ENCODE measurements around the gene TLE4.
"Not testable (repeated sequence)": the region's sequence is repeated elsewhere in the genome, so short reads cannot be mapped to it uniquely, and the experiment has no call there.

The TLE4 gene

GRCh38 chr9:79745752-79746336, 174.1 kb downstream of the TLE4 start:
- no peak for DNase-seq

- DNase-seq = not testable (repeated sequence)
Measured at GRCh38 chr9:79751895-79752466, 180.2 kb downstream of the TLE4 start.

- DNase-seq = no peak
Measured at GRCh38 chr9:79756414-79756813, 184.6 kb downstream of the TLE4 start.

DNA sequence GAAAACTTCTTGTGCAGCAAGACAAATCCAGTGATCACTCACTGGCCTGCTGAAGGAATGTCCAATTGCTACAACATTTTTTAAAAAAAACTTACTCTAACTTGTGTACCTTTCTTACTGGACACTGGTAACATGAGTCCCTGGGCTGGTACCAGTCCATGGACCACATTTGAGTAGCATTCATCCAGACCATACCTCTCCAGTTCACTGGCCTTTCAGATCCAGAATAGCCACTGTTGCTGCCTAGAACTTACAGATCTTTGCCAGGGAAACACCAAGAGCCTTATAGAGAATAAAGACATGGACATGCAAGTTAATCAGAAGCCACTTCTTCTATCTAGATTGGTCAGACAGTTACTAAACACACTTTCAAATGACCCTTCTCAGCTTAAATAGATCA, 185.3 kb downstream of the TLE4 start:
- no peak for DNase-seq

- DNase-seq = no peak
Measured at GRCh38 chr9:79757881-79758669, 186.3 kb downstream of the TLE4 start.

DNA sequence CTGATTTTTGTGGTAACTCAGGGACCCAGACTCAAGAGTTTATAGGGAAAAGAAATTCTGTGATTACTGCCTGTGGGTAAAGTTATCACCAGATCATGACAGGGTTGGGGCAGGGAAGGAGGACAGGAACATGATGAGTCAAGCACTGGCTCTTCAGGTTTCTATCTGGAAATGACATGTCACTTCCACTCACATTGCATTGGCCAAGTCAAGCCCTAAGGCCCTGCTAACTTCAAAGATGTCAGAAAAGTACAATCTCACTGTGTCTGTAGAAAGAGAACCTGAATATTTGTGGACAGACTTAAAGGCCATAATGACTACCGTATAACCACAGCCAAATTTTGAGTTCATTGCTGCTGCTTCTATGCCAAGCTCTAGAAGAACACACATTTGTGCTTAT, 187.7 kb downstream of the TLE4 start:
- DNase-seq = no peak

- no peak for DNase-seq
Measured at GRCh38 chr9:79762070-79762469, 190.3 kb downstream of the TLE4 start.

DNA sequence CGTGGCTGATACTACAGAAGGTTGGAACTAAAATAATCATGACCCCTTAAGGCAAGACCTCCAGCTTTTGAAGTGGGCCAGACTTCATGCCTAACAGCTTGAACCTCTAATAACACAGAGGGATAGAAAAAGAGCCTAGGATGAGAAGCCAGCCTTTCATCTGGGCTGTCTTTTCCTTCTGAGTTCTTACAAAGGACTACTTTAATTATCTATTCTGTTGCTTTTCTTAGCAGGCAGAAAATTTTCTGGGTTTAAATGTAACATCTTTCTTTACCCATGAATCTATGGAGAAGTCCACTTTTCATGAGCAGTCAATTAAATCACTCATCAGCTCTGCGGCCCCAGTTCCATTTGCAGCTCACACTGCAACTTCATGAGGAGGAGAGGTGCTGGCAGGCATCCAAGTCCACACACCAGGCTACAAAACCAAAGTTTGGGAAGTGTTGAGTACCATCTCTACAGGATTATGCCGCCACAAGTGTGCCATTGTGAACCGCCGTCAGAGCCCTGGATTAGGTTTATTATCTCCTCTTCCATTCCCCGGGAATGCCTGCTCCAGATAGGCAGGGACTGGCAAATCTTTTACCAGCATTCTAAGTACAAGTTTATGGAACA, 192.0 kb downstream of the TLE4 start:
- no peak for DNase-seq

DNA sequence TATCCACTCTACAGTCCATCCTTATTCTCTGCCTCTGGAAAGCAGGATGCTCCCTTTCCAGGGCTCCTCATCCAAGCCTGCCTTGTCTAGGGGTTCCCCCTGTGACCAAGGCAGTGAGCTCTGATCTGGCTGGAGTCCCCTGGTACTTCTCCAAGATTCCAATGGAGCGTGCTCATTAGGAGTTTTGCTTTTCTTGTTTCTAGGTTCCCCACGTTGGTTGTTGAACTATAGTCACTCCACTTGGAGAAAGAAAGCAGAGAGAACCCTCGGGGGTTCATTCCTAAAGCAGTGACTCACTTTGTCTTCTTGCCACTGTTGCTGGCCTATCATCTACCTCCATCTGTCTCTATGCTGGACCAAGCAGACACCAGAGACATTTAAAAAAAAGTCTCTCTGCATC, 192.6 kb downstream of the TLE4 start:
- DNase-seq = no peak

GRCh38 chr9:79765466-79765865, 193.7 kb downstream of the TLE4 start:
- DNase-seq = no peak

GRCh38 chr9:79766091-79766490, 194.3 kb downstream of the TLE4 start:
- DNase-seq = no peak

- no peak for DNase-seq
Measured at GRCh38 chr9:79768194-79768593, 196.4 kb downstream of the TLE4 start.

GRCh38 chr9:79769476-79770275, 197.9 kb downstream of the TLE4 start:
- DNase-seq = no peak

- DNase-seq = no peak
Measured at GRCh38 chr9:79774356-79774755, 202.6 kb downstream of the TLE4 start.

All from activated T-cell treated with anti-CD3 and anti-CD28 coated beads, Interleukin-2, amount 50 U/mL, for 48 hours (primary cell).